Brain microvascular endothelial cell (primary cell): Measurements from ENCODE around the gene SSBP2.

Source experiments
- DNase-seq: peaks from one replicate; pipeline ENCODE4 v3.0.0-alpha.2; 2020
- H3K27ac ChIP-seq: fragments of 250-450 bp; sonication (Bioruptor Pico); 2 replicates; pipeline ENCODE4 v1.5.1; 2020; ENCODE audit warnings: mild to moderate bottlenecking, moderate library complexity
- H3K27me3 ChIP-seq: fragments of 250-450 bp; sonication (Bioruptor Pico); replicated peaks from 2 replicates; pipeline ENCODE4 v1.5.1; 2020; ENCODE audit warnings: mild to moderate bottlenecking
- H3K36me3 ChIP-seq: fragments of 250-450 bp; sonication (Bioruptor Pico); replicated peaks from 2 replicates; pipeline ENCODE4 v1.5.1; 2020; ENCODE audit warnings: mild to moderate bottlenecking
- H3K4me3 ChIP-seq: 2 replicates; pipeline ENCODE4 v1.5.1; 2011; ENCODE audit warnings: low read depth, mild to moderate bottlenecking, control low read depth, low read length, moderate library complexity
- in situ Hi-C: cut with HindIII; loops from 2 replicates; pipeline ENCODE4 v1.10.0; 2017; ENCODE audit warnings: low sequenced_read_pairs, low pct_ligation_motif_present
- TF ChIP-seq, protein P1 (sequence below): IDR thresholded peaks from 2 replicates; pipeline ENCODE4 v1.5.1; 2011; ENCODE audit warnings: low read depth, mild to moderate bottlenecking, moderate library complexity, low read length, control low read depth, inconsistent platforms; ENCODE audit errors: missing control alignments

The SSBP2 gene

DNA sequence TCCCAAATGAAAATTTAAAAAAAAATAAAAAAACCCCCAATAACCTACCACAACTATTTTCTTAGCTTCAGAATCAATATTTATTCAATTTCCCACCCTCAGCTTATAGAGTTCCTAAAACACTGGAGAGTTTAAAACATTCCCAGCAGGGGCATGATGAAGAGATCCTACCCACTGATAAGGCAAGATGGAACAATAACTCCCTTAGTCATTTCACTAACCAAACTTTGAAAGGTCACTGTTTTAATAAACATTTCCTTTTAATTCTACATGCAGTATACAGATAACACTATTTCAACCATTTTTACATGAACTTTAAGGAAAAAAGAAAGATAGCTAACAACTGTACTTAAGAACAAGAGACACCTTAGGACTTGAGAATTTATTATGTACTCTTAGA lies 322.0 kb downstream of the SSBP2 start:
- no peak overlapping the region for H3K27ac ChIP-seq
- no peak for DNase-seq
- in situ Hi-C loops, result no loop called here
- no peaks in the 10 kb centered on the region for H3K36me3 ChIP-seq
- TF ChIP-seq, protein P1, sequence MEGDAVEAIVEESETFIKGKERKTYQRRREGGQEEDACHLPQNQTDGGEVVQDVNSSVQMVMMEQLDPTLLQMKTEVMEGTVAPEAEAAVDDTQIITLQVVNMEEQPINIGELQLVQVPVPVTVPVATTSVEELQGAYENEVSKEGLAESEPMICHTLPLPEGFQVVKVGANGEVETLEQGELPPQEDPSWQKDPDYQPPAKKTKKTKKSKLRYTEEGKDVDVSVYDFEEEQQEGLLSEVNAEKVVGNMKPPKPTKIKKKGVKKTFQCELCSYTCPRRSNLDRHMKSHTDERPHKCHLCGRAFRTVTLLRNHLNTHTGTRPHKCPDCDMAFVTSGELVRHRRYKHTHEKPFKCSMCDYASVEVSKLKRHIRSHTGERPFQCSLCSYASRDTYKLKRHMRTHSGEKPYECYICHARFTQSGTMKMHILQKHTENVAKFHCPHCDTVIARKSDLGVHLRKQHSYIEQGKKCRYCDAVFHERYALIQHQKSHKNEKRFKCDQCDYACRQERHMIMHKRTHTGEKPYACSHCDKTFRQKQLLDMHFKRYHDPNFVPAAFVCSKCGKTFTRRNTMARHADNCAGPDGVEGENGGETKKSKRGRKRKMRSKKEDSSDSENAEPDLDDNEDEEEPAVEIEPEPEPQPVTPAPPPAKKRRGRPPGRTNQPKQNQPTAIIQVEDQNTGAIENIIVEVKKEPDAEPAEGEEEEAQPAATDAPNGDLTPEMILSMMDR, result no peak
- no peaks in the 10 kb centered on the region for H3K27me3 ChIP-seq
- H3K4me3 ChIP-seq, result no peak overlapping the region

DNA sequence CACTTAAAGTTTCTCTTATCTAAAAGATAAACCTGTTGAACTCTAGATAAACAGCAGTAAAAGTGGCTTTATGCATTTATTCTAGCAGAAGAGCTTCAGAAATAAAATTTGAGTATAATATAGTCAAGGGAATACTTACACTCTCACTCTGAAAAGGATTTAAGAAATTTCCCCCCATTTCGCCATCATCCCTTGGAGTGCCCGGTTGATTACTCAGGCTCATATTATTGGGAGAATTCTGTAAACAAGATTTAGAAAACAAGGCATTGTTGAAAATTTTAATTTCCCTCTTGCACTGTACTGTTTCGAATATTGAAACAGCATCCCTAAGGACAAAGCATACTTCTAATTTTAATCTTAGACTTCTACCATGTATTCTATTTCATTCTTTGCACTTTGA lies 322.5 kb downstream of the SSBP2 start:
- no peak overlapping the region for H3K27ac ChIP-seq
- H3K4me3 ChIP-seq, result no peak overlapping the region
- no peaks in the 10 kb centered on the region for H3K27me3 ChIP-seq
- TF ChIP-seq, protein P1, result no peak
- DNase-seq, result no peak
- no peaks in the 10 kb centered on the region for H3K36me3 ChIP-seq
- in situ Hi-C loops, result no loop called here

DNA sequence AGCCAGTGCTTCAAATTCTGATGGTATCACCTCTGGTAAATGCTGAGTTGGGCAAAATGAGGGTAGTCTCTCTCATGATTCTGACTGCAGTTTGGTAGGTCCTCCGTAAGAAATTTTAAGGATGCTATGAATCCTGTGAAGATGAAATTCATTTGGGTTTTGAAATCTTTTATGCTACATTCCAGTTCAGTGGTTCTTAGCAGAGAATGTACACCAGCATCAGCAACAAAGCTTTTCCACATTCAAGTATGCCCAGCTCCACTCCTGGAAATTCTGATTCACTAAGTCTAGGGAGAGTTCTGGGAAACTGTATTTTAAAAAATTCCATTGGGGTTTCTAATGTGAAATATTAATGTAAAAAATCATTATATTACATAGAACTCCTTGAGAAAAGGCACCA lies 323.3 kb downstream of the SSBP2 start:
- TF ChIP-seq, protein P1, result no peak
- Histone ChIP-seq H3K36me3 (no peaks in the 10 kb centered on the region), H3K4me3 (no peak overlapping the region), H3K27me3 (no peaks in the 10 kb centered on the region), H3K27ac (no peak overlapping the region)
- no peak for DNase-seq
- in situ Hi-C loops, result no loop called here

GRCh38 chr5:81426359-81427030 lies 324.4 kb downstream of the SSBP2 start:
- Histone ChIP-seq H3K27me3 (no peaks in the 10 kb centered on the region), H3K27ac (no peak overlapping the region), H3K4me3 (no peak overlapping the region), H3K36me3 (no peaks in the 10 kb centered on the region)
- DNase-seq, result no peak
- TF ChIP-seq, protein P1, result no peak
- in situ Hi-C loops, result no loop called here

DNA sequence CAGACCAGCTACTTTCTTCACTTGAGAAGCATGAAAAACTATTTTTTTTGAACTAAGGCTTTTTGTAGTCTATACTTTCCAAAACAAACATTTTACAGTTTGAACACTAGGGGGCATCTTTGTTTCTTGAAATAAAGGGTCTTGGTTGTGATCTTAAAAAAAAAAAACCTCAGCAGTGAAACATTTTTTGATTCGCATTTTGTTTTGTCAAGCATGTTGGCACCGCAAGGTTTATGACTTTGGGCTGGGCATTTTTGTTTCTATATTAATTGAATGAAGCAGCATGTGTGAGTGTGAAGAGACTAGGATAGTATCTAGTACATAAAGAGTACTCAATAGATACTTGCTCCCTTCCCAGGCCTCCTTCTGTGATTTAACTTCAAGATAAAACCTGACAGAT lies 325.3 kb downstream of the SSBP2 start:
- TF ChIP-seq, protein P1, result peak; percentile 37
- in situ Hi-C loops, result no loop called here
- Histone ChIP-seq H3K4me3 (no peak overlapping the region), H3K36me3 (no peaks in the 10 kb centered on the region), H3K27ac (no peak overlapping the region), H3K27me3 (no peaks in the 10 kb centered on the region)
- DNase-seq, result no peak

GRCh38 chr5:81424728-81425127 lies 326.2 kb downstream of the SSBP2 start:
- Histone ChIP-seq H3K36me3 (no peaks in the 10 kb centered on the region), H3K27ac (no peak overlapping the region), H3K27me3 (no peaks in the 10 kb centered on the region), H3K4me3 (no peak overlapping the region)
- in situ Hi-C loops, result no loop called here
- TF ChIP-seq, protein P1, result no peak
- DNase-seq, result no peak
